Activated CD4-positive, alpha-beta T cell treated with anti-CD3 and anti-CD28 coated beads, Interleukin-2, Interleukin-6, amounts not matched to agents 100 ng/mL and 50 ng/mL, durations not matched to agents 16 hours and 8 hours (primary cell): ENCODE data around the gene KLHL22.
"Not testable (repeated sequence)": the region's sequence is repeated elsewhere in the genome, so short reads cannot be mapped to it uniquely, and the experiment has no call there.

Experiments
- DNase-seq: peaks from one replicate; pipeline ENCODE4 v3.0.0-alpha.2; 2020

Gene KLHL22

GRCh38 chr22:20523086-20523983 is 27.7 kb upstream of the KLHL22 start:
- peak; percentile 35 for DNase-seq

DNA sequence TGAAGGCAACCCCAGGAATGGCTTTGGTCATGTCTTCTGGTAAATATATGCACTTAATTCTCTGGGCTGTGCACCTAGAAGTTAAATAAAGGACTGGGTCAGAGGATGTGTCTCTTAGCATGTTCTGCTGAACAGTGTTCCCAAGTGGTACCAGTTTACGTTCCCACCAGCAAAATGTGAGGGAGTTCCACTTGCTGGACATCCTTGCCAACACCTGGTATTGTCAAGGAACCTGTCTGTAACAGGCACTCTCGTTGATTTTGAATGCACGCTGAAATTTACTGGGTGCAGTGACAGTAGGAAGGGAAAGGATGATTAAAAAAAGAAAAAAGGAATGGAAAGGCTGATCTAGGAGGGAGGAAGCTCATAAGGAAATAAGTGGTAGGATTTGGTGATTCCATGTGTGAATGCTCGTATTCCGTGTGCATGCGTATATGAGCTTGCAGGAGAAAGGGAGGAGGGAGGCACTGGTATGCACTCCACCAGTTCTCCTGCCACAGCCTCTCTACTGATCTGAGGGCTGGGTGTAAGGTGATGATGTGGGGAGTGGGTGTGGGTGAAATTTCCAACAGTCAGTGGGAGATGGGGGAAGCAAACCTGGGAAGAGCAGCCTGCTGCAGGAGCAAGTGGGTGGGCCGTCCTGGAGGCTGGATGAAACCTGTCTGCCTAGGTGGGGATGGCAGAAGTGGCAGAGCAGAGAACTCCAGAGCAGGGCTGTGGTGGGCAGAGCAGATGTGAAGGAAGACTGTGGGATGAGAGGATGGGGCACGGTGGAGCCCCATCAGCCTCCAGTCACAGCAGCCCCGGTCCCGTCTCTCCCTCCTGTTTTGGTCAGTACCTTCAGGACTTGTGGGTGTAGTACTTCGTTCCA is 26.8 kb upstream of the KLHL22 start:
- no peak for DNase-seq

DNA sequence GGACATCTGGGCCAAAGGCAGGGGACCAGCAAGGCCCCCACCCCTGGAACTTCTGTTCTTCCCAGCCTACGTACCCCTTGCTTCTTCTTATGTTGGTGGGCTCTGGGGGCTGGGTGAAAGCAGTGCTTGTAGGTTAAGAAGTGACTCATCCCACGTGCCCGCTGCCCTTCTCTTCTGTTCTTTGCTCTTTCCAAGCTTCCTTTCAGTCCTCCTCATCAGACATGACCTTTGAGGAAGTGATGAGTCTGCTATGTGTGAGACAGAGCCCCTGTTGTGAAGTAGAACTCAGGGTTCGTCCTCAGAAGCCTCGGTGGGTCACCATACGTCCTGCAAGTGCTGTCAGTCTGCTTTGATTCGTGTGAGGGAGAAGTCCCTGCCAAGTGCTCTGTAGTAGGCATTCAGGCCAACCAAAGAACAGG is 24.5 kb upstream of the KLHL22 start:
- no peak for DNase-seq

DNA sequence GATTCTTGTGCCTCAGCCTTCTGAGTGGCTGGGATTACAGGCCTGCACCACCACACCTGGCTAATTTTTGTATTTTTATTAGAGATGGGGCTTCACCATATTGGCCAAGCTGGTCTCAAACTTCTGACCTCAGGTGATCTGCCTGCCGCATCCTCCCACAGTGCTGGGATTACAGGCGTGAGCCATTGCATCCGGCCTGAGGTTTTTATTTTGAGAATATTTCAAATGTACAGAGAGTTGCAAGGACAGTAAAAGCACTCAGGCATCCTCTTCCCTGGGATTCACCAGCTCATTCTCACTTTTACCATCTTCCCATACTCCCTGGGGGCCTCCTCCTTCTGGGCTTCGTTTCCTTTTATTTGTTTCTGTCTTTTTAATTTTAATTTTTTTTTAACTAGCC is 24.0 kb upstream of the KLHL22 start:
- no peak for DNase-seq

DNA sequence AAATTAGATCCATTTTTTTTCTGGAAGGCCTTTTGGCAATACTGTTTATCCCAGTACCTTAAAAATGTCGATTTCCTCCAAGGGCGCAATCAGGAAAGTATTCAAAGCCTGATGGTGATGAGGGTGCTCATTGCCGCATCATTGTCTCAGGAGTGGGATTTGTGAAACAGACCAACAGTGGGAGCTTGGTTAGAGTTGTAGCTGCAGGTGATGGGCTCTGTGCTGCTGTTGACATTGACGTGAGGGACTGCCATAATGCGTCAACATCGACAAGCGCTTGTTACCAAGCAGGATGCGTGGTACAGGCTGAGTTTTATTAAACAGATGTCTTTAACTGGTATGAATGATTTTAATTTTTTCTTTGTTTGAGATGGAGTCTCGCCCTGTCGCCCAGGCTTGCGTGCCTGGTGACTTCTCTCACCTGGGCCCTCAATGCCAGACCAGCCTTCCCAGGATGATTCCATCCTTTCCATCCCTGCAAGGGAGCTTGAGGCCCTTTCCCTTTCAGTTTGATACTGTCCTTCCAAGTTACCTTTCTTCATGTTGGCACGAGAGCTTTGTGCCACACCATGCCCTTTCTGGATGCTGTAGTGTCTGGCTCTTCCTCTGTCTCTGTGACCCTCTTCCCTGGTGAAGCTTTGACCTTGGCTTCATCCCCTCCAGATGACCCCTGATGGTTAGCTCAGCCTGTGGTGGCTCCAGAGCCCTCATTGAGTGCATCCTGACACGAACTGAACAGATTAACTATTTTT is 22.4 kb upstream of the KLHL22 start:
- DNase-seq: no peak

- no peak for DNase-seq
Measured at GRCh38 chr22:20517422-20517821, 21.8 kb upstream of the KLHL22 start.

GRCh38 chr22:20516399-20516798 is 20.8 kb upstream of the KLHL22 start:
- no peak for DNase-seq

GRCh38 chr22:20514658-20515406 is 19.2 kb upstream of the KLHL22 start:
- no peak for DNase-seq

- DNase-seq: no peak
Measured at GRCh38 chr22:20511578-20512229, 16.1 kb upstream of the KLHL22 start.

DNA sequence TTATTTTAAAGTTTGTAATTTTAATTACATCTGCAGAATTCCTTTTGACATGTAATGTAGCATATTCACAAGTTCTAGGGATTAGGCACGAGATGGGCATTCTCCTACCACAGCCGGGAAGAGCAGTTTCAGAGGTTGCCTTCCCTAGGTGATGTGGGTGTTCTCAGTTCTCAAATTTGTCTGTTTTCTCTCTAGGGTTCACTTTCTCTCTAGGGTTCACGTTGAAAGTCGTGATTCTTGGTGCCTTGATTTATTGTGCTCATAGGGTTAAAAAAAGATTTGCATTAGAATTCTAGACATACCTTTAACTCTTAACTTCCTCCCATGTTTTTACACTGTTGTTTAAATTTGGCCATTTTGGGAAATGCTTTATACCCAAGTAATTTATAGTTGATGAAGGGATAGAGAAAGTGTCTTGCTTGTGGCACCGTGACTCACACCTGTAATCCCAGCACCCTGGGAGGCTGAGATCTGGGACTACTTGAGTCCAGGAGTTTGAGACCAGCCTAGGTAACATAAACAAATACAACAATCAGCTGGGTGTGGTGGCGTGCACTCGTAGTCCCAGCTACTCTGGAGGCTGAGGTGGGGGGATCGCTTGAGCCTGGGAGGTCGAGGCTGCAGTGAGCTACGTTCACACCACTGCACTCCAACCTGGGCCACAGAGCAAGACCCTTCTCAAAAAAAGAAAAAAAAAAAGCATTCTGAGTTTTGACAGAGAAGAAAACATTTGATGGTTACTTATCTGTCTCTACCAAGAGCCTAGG is 15.4 kb upstream of the KLHL22 start:
- no peak for DNase-seq

DNA sequence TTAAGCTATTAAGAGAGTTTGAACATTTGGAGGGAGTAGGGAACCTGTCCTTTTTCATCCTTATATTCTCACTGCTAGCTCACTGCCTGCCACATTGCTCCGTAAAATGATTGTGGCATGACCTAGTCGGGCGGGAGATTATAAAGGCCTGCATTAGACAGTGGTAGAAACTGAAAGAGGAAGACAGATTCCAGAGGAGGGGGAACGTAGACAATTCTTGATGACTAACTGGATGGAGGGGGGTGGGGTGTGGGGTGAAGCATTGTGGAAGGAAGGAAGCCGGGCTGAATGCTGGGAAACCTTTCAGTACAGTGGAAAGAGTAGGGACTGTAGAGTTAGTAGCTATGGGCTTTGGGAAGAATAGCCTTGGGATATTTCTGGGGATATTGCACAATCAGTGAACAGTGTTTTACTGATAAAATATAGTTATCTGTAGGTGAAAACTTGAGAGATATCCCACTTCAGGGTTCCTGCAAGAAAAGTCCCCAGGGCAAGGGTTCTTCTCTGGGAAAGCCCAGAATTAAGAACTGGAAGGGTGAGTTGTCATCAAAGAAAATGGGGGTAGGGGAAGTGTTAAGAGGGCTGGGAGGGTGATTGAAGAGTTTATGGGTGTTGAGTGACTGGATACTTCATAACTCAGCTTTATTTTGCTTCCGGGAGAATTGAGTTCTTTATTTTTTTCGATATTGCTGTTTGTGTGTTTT is 13.9 kb upstream of the KLHL22 start:
- DNase-seq: peak; percentile 66

GRCh38 chr22:20508815-20509271 is 13.2 kb upstream of the KLHL22 start:
- DNase-seq: no peak

- DNase-seq: not testable (repeated sequence)
Measured at GRCh38 chr22:20508067-20508755, 12.6 kb upstream of the KLHL22 start.

GRCh38 chr22:20507253-20508066 is 11.9 kb upstream of the KLHL22 start, which contains the start of gene MED15:
MED15 (plus strand) TSS chr22:20507610; CDS start chr22:20507679, 69 bp downstream.
- DNase-seq: peak; percentile 94

DNA sequence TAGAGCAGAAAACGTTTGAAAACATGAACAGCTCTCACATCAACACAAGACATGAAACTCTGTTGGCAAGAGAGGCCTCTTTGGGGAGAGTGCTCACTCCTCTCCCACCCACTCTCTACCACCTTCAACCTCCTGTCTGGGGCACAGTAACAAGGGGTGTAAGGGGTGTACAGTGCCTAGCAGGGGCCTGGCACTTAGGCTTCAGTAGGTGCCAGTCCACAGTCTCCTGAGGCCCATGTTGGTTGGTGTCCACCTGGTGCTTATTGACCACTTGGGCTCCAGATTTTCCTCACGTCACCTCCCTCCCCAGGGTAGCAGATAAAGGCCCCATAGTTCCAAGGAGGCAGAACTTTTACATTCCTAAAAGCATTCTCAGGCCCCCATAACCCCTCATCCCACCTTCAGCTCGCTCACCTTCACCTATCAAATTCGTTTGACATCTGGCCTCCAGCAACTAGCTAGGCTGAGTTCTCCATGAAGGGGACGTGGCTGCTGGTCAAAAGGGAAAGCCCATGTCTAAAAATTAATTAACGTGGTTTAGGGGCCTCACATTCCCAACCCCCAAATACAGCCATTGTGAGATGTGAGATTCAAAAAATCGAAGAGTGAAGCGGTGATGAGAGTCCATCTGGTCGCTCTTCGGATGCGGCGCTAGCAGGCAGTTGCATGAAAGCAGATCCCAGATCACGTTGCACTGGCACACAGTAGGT is 11.1 kb upstream of the KLHL22 start:
- no peak for DNase-seq

GRCh38 chr22:20504293-20504922 is 8.8 kb upstream of the KLHL22 start:
- not testable (repeated sequence) for DNase-seq

- DNase-seq: no peak
Measured at GRCh38 chr22:20503816-20504215, 8.2 kb upstream of the KLHL22 start.
